Measurements from ENCODE around the gene NDUFAF3.

DNA sequence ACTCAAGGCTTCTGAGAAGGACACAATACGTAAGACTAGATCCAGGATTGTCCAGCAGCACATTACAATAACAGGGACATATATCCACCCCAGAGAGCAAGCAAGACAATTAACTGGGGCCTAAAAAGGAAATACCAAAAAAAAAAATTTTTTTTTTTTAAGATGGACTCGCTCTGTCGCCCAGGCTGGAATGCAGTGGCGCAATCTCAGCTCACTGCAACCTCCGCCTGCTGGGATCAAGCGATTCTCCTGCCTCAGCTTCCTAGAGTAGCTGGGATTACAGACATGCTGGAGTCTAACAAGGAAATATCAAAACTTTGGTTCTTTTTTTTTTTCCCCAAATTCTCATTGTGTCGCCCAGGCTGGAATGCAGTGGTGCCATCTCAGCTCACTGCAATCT lies 36.1 kb downstream of the NDUFAF3 start:
- TF ChIP-seq, protein P1, sequence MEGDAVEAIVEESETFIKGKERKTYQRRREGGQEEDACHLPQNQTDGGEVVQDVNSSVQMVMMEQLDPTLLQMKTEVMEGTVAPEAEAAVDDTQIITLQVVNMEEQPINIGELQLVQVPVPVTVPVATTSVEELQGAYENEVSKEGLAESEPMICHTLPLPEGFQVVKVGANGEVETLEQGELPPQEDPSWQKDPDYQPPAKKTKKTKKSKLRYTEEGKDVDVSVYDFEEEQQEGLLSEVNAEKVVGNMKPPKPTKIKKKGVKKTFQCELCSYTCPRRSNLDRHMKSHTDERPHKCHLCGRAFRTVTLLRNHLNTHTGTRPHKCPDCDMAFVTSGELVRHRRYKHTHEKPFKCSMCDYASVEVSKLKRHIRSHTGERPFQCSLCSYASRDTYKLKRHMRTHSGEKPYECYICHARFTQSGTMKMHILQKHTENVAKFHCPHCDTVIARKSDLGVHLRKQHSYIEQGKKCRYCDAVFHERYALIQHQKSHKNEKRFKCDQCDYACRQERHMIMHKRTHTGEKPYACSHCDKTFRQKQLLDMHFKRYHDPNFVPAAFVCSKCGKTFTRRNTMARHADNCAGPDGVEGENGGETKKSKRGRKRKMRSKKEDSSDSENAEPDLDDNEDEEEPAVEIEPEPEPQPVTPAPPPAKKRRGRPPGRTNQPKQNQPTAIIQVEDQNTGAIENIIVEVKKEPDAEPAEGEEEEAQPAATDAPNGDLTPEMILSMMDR (conservative IDR thresholded peaks at IDR 0.05; ENCODE audit: low read length), result no peak
- TF ChIP-seq EZH2phosphoT487 (IDR thresholded peaks at IDR 0.05; ENCODE audit: borderline replicate concordance, low read depth, low read length), result no peak
